ENCODE data around the gene OR4F3. TPM values are rescaled to one million over a fixed set of nuclear protein-coding genes. Genes with fewer than 3 reads are reported as not detected.

OR4F3 gene
- total RNA-seq, result 0.52 TPM in 1 of 2 replicates, not detected in the other

GRCh38 chr5:181366968-181367367 is at the start of gene OR4F3:
Gene OR4F3, plus strand, starts transcription at chr5:181367268.

Other genes with a start within 250 kb of the OR4F3 start
- gene OR2V1, start 236.1 kb upstream of the OR4F3 start, total RNA-seq, result not detected in 2 replicates
- gene OR2V2, start 219.7 kb upstream of the OR4F3 start, total RNA-seq, result not detected in 2 replicates
- gene TRIM7, start 162.1 kb upstream of the OR4F3 start, total RNA-seq, result 0.97 and 3.3 TPM in 2 replicates
- gene TRIM41, start 144.0 kb upstream of the OR4F3 start, total RNA-seq, result 10.7 and 12.9 TPM in 2 replicates
- 2,965 and 4,041 TPM in 2 replicates for gene RACK1, start 123.4 kb upstream of the OR4F3 start, total RNA-seq
- 7.8 and 11.6 TPM in 2 replicates for gene TRIM52, start 106.1 kb upstream of the OR4F3 start, total RNA-seq

Measured in articular chondrocyte of knee joint (primary cell).